K562 (cell line): ENCODE results near the gene CCDC28B. TPM values are rescaled to one million over a fixed set of nuclear protein-coding genes. Genes with fewer than 3 reads are reported as not detected.

Experiments used
- AFF1 ChIP-seq, 2 experiments: fragments of 450-650 bp; IDR thresholded peaks; 2 replicates each; pipeline ENCODE4 v1.6.1; 2018; ENCODE audit warnings: mild to moderate bottlenecking in 2 of 2, low read depth in 1 of 2; ENCODE audit not compliant: partially characterized antibody in 2 of 2
- BRF1 ChIP-seq: IDR thresholded peaks from 3 replicates; pipeline ENCODE4 v1.6.1; 2011; ENCODE audit warnings: borderline replicate concordance, mild to moderate bottlenecking; ENCODE audit not compliant: insufficient read length; ENCODE audit errors: extremely low read depth
- DACH1 ChIP-seq: fragments of 450-650 bp; IDR thresholded peaks from 2 replicates; pipeline ENCODE4 v1.6.1; 2018; ENCODE audit not compliant: partially characterized antibody
- ELF2 ChIP-seq: fragments of 250-450 bp; sonication (Bioruptor Pico); IDR thresholded peaks from 2 replicates; pipeline ENCODE4 v1.5.0; 2021; ENCODE audit warnings: mild to moderate bottlenecking
- ERF ChIP-seq: fragments of 450-650 bp; formaldehyde crosslinking; IDR thresholded peaks from 2 replicates; pipeline ENCODE4 v1.4.0; 2020; ENCODE audit warnings: mild to moderate bottlenecking, mixed read lengths
- ETV1 ChIP-seq: fragments of 450-650 bp; conservative IDR thresholded peaks from 2 replicates; pipeline ENCODE4 v1.6.1; 2016; ENCODE audit warnings: missing genetic modification characterization, control low read depth, low read depth, missing compliant biosample characterization
- JUN ChIP-seq, 2 experiments: sonication (generic) in 1 of 2; formaldehyde crosslinking in 1 of 2; IDR thresholded peaks; 2 replicates each; pipeline versions ENCODE4 v1.6.1 to v1.8.0; 2012 to 2022; ENCODE audit warnings: borderline replicate concordance in 2 of 2, mild to moderate bottlenecking in 2 of 2, improper control_type of control experiment in 1 of 2, low read depth in 1 of 2, low read length in 1 of 2, missing genetic modification reagents in 1 of 2
- KLF6 ChIP-seq: fragments of 250-450 bp; sonication (Bioruptor Pico); IDR thresholded peaks from 2 replicates; pipeline ENCODE4 v1.4.0; 2020; ENCODE audit warnings: mild to moderate bottlenecking, moderate library complexity, borderline replicate concordance
- POLR2H ChIP-seq: IDR thresholded peaks from 2 replicates; pipeline ENCODE4 v1.6.1; 2016; ENCODE audit warnings: missing genetic modification characterization, low read depth, mild to moderate bottlenecking, control low read depth, missing compliant biosample characterization, moderate library complexity
- PURB ChIP-seq: sonication (generic); formaldehyde crosslinking; IDR thresholded peaks from 2 replicates; pipeline ENCODE4 v1.9.0; 2021; ENCODE audit warnings: low read depth, mild to moderate bottlenecking, missing genetic modification reagents
- SAP30 ChIP-seq: fragments of 200-600 bp; sonication (generic); IDR thresholded peaks from 2 replicates; pipeline ENCODE4 v1.6.1; 2012; ENCODE audit warnings: borderline replicate concordance, low read depth, mild to moderate bottlenecking, moderate library complexity, low read length, control low read depth, inconsistent platforms; ENCODE audit not compliant: insufficient read depth, poor library complexity, severe bottlenecking
- SMAD2 ChIP-seq: fragments of 150-350 bp; IDR thresholded peaks from 2 replicates; pipeline ENCODE4 v1.6.1; 2014; ENCODE audit warnings: low read depth, mild to moderate bottlenecking, low read length
- THAP7 ChIP-seq: fragments of 250-450 bp; sonication (Bioruptor Pico); IDR thresholded peaks from 2 replicates; pipeline ENCODE4 v1.5.0; 2021
- ZBTB12 ChIP-seq: fragments of 250-450 bp; sonication (Bioruptor Pico); IDR thresholded peaks from 2 replicates; pipeline ENCODE4 v1.4.0; 2020
- ZNF384 ChIP-seq: IDR thresholded peaks from 2 replicates; pipeline ENCODE4 v1.6.1; 2012; ENCODE audit warnings: low read depth, low read length, improper control_type of control experiment
- ZNF436 ChIP-seq: fragments of 250-450, 450-650 bp; sonication (Bioruptor Pico); formaldehyde crosslinking; IDR thresholded peaks from 2 replicates; pipeline ENCODE4 v1.7.0; 2020; ENCODE audit warnings: mild to moderate bottlenecking
- ZNF830 ChIP-seq: fragments of 250-450 bp; sonication (Bioruptor Pico); IDR thresholded peaks from 2 replicates; pipeline ENCODE4 v1.5.0; 2021; ENCODE audit warnings: mild to moderate bottlenecking
- polyA plus RNA-seq, 8 experiments: library from polyadenylated mRNA; depleted of rRNA in 4 of 8; stranded (reverse) in 5 of 8; unstranded in 3 of 8; fragments of >200 nt; fragmentation: Nextera tagmentation in 2 of 8; fragmentation: Illumina TruSeq in 1 of 8; extraction: Ambion mirVana in 2 of 8; extraction: Trizol in 1 of 8; gene quantifications; 2 replicates each; pipeline versions ENCODE4 v1.2.1 to v1.2.3, GENCODE V29; 2011 to 2014; ENCODE audit warnings: inconsistent platforms in 1 of 8, missing spikeins in 1 of 8
- total RNA-seq, 7 experiments: library from RNA; depleted of rRNA in 6 of 7; stranded (reverse); fragments of >200 nt in 6 of 7; fragmentation: Illumina TruSeq in 2 of 7; extraction: Trizol in 2 of 7; gene quantifications; 2 replicates each; pipeline versions ENCODE4 v1.2.1 to v1.2.3, GENCODE V29; 2011 to 2021; ENCODE audit warnings: low replicate concordance in 1 of 7
- TF ChIP-seq, protein P1 (sequence below), 3 experiments: fragments of 200-800 bp in 1 of 3; sonication (Bioruptor generic) in 1 of 3; sonication (generic) in 1 of 3; formaldehyde crosslinking in 1 of 3; IDR thresholded peaks; 2 replicates each; pipeline versions ENCODE4 v1.6.1 to v1.8.0; 2016 to 2022; ENCODE audit warnings: mild to moderate bottlenecking in 2 of 3, missing compliant biosample characterization in 2 of 3, missing genetic modification characterization in 2 of 3, missing genetic modification reagents in 1 of 3

Gene CCDC28B
- total and polyA plus RNA-seq, 9 of the 15 experiments (the other 6 are each of a cell fraction or from before 2014, with no cell fraction given): 5.7 to 54.5 (median 31.7) TPM

DNA sequence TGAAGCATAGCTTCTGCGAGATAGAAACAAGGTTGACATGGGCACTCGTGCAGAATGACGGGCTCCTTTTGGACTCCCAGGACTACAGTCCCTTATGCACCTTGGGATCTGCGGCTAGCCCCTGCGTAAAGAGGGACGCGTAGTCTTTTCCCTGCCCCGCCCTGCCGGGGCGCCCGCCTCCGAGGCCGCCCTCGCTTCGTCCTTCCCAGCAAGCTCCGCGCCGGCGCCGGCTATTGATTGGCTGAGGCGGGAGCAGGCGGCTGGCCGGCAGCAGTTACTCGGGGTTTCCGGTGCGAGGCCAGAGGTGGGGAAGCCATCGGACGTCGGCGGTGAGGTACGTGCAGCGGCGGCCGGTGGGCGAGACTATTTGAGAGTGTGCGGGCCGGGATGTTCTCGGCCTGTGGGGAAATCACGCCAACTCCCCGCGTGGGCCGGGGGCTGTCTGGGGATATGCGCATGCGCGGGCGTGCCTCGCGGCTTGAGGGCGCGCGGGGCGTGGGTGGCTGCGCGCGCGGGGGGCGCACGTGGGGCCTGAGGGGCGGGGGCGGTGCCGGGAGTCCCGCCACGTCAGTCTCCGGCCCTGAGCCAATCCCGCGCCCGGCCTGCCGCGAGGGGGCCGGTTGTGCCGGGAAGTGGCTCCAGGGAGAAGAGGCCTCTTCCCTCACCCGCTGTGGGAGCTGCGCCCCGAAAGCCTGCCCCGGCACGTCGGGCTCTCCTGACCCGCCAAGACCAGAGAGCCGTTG, 20.8 kb upstream of the CCDC28B start, which contains the start of gene TXLNA (continued):
- TF ChIP-seq, protein P1, sequence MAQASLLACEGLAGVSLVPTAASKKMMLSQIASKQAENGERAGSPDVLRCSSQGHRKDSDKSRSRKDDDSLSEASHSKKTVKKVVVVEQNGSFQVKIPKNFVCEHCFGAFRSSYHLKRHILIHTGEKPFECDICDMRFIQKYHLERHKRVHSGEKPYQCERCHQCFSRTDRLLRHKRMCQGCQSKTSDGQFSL (CRISPR knock-in tag; IDR thresholded peaks at IDR 0.05): 0 out of 2 replicates have a peak, but pooled peaks have one; percentile 1
- TF ChIP-seq, protein P1 (tag; IDR thresholded peaks at IDR 0.05): 0 out of 4 replicates have a peak, but pooled peaks of 1 of the 2 experiments have one; percentile 4
- TF ChIP-seq ZBTB12 (peak; percentile 57; the same call in 1 of the 2 replicates), ERF (CRISPR knock-in tag) (no peak), SAP30 (peak; percentile 90), ETV1 (tag) (peak; percentile 87), SMAD2 (no peak), AFF1 (IDR thresholded peaks at IDR 0.05; ENCODE audit: low read depth in 1 of 2, partially characterized antibody in 2 of 2) (peak in 1 of 2 experiments; percentile 55), KLF6 (CRISPR knock-in tag) (peak; percentile 53; the same call in 1 of the 2 replicates), ZNF384 (no peak), JUN (IDR thresholded peaks at IDR 0.05; ENCODE audit: borderline replicate concordance, low read depth, low read length) (peak; percentile 57; the same call in 1 of the 2 replicates), JUN (CRISPR knock-in tag; IDR thresholded peaks at IDR 0.05; ENCODE audit: borderline replicate concordance) (no peak; the same call in 1 of the 2 replicates), BRF1 (no peak), ZNF830 (CRISPR knock-in tag) (peak; percentile 85; the same call in 1 of the 2 replicates), ZNF436 (CRISPR knock-in tag) (peak; percentile 49; the same call in 1 of the 2 replicates), PURB (CRISPR knock-in tag) (no peak), THAP7 (CRISPR knock-in tag) (0 out of 2 replicates have a peak, but pooled peaks have one; percentile 13), ELF2 (CRISPR knock-in tag) (peak; percentile 67; the same call in 1 of the 2 replicates), POLR2H (peak; percentile 96), DACH1 (peak; percentile 18)
